ENCODE data around the gene CCM2.
"Not testable (repeated sequence)": the region's sequence is repeated elsewhere in the genome, so short reads cannot be mapped to it uniquely, and the experiment has no call there.

The CCM2 gene

GRCh38 chr7:44981035-44981706, 18.8 kb upstream of the CCM2 start:
- no peak for DNase-seq (ENCODE audit: low read depth in 2 of 2)

GRCh38 chr7:44982535-44982923, 17.5 kb upstream of the CCM2 start:
- DNase-seq (ENCODE audit: low read depth in 2 of 2), result no peak

GRCh38 chr7:44982970-44983369, 17.0 kb upstream of the CCM2 start:
- no peak for DNase-seq (ENCODE audit: low read depth in 2 of 2)

GRCh38 chr7:44983742-44984477, 16.1 kb upstream of the CCM2 start:
- DNase-seq (ENCODE audit: low read depth in 2 of 2), result no peak

DNA sequence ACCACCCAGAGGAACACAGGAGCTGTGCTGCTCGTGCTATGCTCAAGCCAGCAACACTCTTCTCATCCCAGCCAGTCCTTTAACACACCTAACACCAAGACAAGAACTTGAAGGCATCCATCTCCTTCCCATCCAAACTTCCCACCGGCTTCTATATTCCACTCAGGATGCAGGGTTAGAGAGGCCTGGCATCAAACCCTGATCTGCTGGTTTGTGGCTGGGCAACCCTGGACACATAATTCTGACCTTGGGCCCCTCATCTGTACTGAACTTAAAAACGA, 15.6 kb upstream of the CCM2 start:
- DNase-seq (ENCODE audit: low read depth in 2 of 2), result no peak

GRCh38 chr7:44985033-44985695, 14.8 kb upstream of the CCM2 start:
- no peak for DNase-seq (ENCODE audit: low read depth in 2 of 2)

GRCh38 chr7:44985900-44986217, 14.1 kb upstream of the CCM2 start:
- no peak for DNase-seq (ENCODE audit: low read depth in 2 of 2)

DNA sequence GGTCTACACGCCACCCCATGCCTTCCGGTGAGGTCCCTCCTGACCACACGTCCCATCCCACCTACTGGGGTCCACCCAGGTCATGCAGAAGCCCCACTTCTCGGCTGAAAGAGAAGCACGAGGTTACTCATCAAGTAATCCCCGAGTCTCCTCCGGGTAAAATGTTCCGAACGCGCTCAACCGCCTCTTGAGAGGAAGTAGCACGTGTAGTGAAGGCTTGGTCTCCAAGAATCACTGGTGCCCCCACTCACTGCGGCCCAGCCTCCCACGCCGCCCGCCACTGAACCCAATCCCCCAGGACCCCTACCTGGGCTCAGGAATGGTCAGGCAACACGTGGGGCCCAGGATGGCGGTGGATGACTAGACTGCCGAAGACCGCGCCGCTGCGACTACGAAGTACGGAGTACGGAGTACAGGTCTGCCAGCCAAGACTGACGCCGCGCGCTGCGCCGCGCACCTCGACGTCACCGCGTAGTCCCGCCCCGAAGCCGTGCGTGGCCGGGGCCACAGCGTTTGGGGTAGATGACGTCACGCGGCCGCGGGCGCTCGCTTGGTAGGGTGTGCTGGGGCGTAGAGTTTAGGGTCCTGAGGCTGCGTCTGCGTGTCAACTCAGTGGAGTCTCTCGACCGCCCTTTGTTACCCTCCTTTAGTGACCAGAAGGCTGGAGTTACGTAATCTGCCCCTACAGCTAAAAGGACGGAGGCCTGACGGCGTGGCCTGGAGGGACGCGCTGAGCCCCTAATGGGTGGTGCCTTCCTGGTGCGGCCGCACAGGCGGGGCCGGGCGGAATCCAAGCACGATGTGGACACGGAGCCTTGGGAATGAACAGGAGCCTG, 13.6 kb upstream of the CCM2 start:
- DNase-seq (ENCODE audit: low read depth in 2 of 2), result peak; percentile 95 to 96

DNA sequence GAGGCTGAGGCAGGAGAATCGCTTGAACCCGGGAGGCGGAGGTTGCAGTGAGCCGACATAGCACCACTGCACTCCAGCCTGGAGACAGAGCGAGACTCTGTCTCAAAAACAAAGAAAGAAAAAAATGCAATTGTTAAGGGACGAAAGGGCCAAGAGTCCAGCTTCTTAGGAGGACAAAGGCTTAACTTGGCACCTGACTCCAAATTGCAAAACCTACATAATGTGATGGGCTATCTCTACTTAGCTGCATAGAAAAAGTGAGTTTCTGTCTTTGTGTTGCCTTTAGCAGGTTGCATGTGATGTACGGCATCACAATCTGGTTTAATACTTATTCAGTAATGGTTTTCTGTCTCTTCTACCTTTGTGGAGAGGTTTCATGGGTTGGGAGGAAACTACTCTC, 12.5 kb upstream of the CCM2 start:
- DNase-seq (ENCODE audit: low read depth in 2 of 2), result no peak

GRCh38 chr7:44987996-44988395, 12.0 kb upstream of the CCM2 start:
- no peak for DNase-seq (ENCODE audit: low read depth in 2 of 2)

- no peak for DNase-seq (ENCODE audit: low read depth in 2 of 2)
Observed at GRCh38 chr7:44988701-44989100, 11.3 kb upstream of the CCM2 start.

DNA sequence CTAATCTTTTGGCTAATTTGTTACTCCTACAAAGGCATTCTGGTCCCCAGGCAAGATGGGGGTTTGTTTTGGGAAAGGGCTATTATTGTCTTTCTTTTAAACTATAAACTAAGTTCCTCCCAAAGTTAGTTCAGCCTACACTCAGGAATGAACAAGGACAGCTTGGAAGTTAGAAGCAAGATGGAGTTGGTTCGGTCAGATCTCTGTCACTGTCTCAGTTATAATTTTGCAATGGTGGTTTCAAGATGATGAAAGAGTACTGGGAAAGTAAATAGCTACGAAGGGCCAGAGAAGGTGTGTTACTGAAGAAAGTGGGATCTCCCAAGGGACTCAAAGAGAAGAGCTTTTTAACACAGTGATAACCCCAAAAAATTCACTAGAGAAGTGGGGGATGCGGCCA, 10.9 kb upstream of the CCM2 start:
- no peak for DNase-seq (ENCODE audit: low read depth in 2 of 2)

- no peak for DNase-seq (ENCODE audit: low read depth in 2 of 2)
Observed at GRCh38 chr7:44990109-44991023, 9.6 kb upstream of the CCM2 start.

GRCh38 chr7:44992004-44992795, 7.8 kb upstream of the CCM2 start:
- not testable (repeated sequence) for DNase-seq (ENCODE audit: low read depth in 2 of 2)

- no peak for DNase-seq (ENCODE audit: low read depth in 2 of 2)
Observed at GRCh38 chr7:44994877-44995554, 5.0 kb upstream of the CCM2 start.

DNA sequence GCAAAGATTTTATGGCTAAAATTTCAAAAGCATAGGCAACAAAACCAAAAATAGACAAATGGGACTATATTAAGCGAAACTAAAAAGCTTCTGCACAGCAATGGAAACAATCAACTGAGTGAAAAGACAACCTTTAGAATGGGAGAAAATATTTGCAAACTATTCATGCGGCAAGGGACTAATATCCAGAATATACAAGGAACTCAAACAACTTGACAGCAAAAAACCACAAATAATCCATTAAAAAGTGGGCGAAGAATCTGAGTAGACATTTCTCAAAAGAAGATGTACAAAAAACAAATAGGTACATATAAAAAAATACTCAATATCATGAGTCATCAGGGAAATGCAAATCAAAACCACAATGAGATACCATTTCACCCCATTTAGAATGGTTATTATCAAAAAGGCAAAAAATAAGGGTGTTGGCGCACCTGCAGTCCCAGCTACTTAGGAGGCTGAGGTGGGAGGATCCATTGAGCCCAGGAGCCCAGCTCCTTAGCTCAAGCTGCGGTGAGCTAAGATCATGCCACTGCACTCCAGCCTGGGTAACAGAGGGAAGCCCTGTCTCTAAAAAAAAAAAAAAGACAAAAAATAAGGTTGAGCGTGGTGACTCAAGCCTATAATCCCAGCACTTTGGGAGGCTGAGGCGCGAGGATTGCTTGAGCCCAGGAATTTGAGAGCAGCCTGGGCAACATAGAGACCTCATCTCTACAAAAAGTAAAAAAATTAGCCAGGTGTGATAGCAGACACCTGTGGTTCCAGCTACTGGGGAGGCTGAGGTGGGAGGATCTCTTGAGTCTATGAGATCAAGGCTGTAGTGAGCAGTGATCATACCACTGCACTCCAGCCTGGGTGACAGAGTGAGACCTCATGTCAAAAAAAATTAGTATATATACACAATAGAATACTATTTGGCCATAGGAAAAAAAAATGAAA, 4.2 kb upstream of the CCM2 start:
- DNase-seq (ENCODE audit: low read depth in 2 of 2), result no peak

DNA sequence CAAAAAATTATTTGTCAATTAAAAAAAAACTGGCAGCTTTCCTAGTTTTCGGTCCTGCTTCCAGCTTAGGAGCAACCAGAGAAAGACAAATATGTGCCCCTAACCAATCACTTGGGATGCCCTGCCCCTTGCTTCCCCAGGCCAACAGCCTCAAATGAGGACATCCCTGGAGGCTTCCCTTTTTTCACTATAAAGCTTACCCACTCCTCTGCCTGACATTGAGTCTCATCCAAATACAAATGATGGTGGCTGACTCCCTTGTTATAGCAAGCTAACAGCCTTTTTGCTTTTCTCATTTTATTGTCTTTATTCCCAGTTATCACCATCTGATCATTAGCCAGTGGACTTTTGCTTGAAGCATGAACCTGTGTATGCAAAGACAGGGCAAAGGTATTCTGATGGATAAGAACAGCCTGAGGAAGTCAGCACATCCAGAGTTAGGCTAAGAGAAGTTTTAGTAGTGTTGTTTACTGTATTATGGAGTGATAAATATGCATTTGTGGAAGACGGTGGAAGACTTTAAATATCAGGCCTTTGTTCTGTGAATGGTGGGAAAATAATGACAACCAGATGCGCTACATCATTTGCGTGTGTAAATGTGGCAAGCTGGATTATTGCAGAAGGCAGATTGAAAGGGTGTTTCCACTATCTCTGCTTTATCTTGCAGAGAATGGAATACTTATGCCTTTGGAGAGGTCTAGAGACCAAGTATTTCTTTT, 1.7 kb upstream of the CCM2 start:
- no peak for DNase-seq (ENCODE audit: low read depth in 2 of 2)
